H7 (cell line): ENCODE results near the gene KLF4. TPM values are rescaled to one million over a fixed set of nuclear protein-coding genes. Genes with fewer than 3 reads are reported as not detected.
"Not testable (repeated sequence)": the region's sequence is repeated elsewhere in the genome, so short reads cannot be mapped to it uniquely, and the experiment has no call there.

ENCODE experiments used
- DNase-seq: peaks from one replicate; pipeline ENCODE4 v3.0.0; 2012
- H3K27me3 ChIP-seq: 2 replicates; pipeline ENCODE4 v1.6.0; 2011; ENCODE audit warnings: mild to moderate bottlenecking, low read length; ENCODE audit not compliant: control insufficient read depth, insufficient read depth
- H3K36me3 ChIP-seq: replicated peaks from 2 replicates; pipeline ENCODE4 v1.5.1; 2011; ENCODE audit warnings: low read length; ENCODE audit not compliant: control insufficient read depth, insufficient read depth
- H3K4me3 ChIP-seq: 2 replicates; pipeline ENCODE4 v1.5.1; 2011; ENCODE audit warnings: low read depth, mild to moderate bottlenecking, control low read depth, low read length, moderate library complexity; ENCODE audit not compliant: insufficient read depth
- total RNA-seq: library from RNA; depleted of rRNA; stranded (reverse); fragments of >200 nt; shearing (Covaris generic); gene quantifications from 2 replicates; pipeline ENCODE4 v1.2.3, GENCODE V29; 2014; rRNA removed

KLF4 gene
- total RNA-seq, result 1.8 and 2.5 TPM in 2 replicates

- H3K27me3 ChIP-seq, result peaks cover 52% of the 10 kb centered on the region
- no peaks in the 10 kb centered on the region for H3K36me3 ChIP-seq
- peak; percentile 97 for DNase-seq
- H3K4me3 ChIP-seq, result peak within 1 kb of the TSS; percentile 68
Measured at GRCh38 chr9:107489687-107490605, at the start of gene KLF4. Gene KLF4, minus strand, starts transcription at chr9:107489769. Its CDS starts 597 bp downstream, at chr9:107489172.

GRCh38 chr9:107536462-107536861, 46.9 kb upstream of the KLF4 start:
- Histone ChIP-seq H3K4me3 (no peak overlapping the region), H3K27me3 (no peaks in the 10 kb centered on the region), H3K36me3 (no peaks in the 10 kb centered on the region)
- DNase-seq, result no peak

GRCh38 chr9:107534510-107535078, 45.0 kb upstream of the KLF4 start:
- H3K36me3 ChIP-seq, result no peaks in the 10 kb centered on the region
- no peak for DNase-seq
- H3K27me3 ChIP-seq, result no peaks in the 10 kb centered on the region
- no peak overlapping the region for H3K4me3 ChIP-seq

GRCh38 chr9:107530679-107531078, 41.1 kb upstream of the KLF4 start:
- no peaks in the 10 kb centered on the region for H3K36me3 ChIP-seq
- H3K4me3 ChIP-seq, result no peak overlapping the region
- no peaks in the 10 kb centered on the region for H3K27me3 ChIP-seq
- DNase-seq, result no peak

- no peaks in the 10 kb centered on the region for H3K27me3 ChIP-seq
- DNase-seq, result no peak
- H3K36me3 ChIP-seq, result no peaks in the 10 kb centered on the region
- no peak overlapping the region for H3K4me3 ChIP-seq
Measured at GRCh38 chr9:107528686-107529085, 39.1 kb upstream of the KLF4 start.

GRCh38 chr9:107523539-107523938, 34.0 kb upstream of the KLF4 start:
- H3K27me3 ChIP-seq, result no peaks in the 10 kb centered on the region
- DNase-seq, result no peak
- no peaks in the 10 kb centered on the region for H3K36me3 ChIP-seq
- no peak overlapping the region for H3K4me3 ChIP-seq

GRCh38 chr9:107520186-107520585, 30.6 kb upstream of the KLF4 start:
- no peaks in the 10 kb centered on the region for H3K27me3 ChIP-seq
- DNase-seq, result no peak
- H3K4me3 ChIP-seq, result no peak overlapping the region
- H3K36me3 ChIP-seq, result no peaks in the 10 kb centered on the region

GRCh38 chr9:107518037-107518807, 28.7 kb upstream of the KLF4 start:
- H3K4me3 ChIP-seq, result no peak overlapping the region
- no peak for DNase-seq
- no peaks in the 10 kb centered on the region for H3K27me3 ChIP-seq
- H3K36me3 ChIP-seq, result no peaks in the 10 kb centered on the region

GRCh38 chr9:107513464-107514100, 24.0 kb upstream of the KLF4 start:
- DNase-seq, result no peak

GRCh38 chr9:107504585-107505455, 15.3 kb upstream of the KLF4 start:
- Histone ChIP-seq H3K4me3 (no peak overlapping the region), H3K36me3 (no peaks in the 10 kb centered on the region), H3K27me3 (no peaks in the 10 kb centered on the region)
- no peak for DNase-seq

More at GRCh38 chr9:107513464-107514100, 24.0 kb upstream of the KLF4 start:
- Histone ChIP-seq H3K4me3 (no peak overlapping the region), H3K27me3 (no peaks in the 10 kb centered on the region), H3K36me3 (no peaks in the 10 kb centered on the region)

GRCh38 chr9:107502464-107502863, 12.9 kb upstream of the KLF4 start:
- H3K36me3 ChIP-seq, result no peaks in the 10 kb centered on the region
- no peak for DNase-seq
- no peaks in the 10 kb centered on the region for H3K27me3 ChIP-seq
- H3K4me3 ChIP-seq, result no peak overlapping the region

GRCh38 chr9:107500421-107501200, 11.0 kb upstream of the KLF4 start:
- not testable (repeated sequence) for H3K4me3 ChIP-seq, H3K36me3 ChIP-seq, DNase-seq

GRCh38 chr9:107496976-107497375, 7.4 kb upstream of the KLF4 start:
- Histone ChIP-seq H3K27me3 (peaks cover 4% of the 10 kb centered on the region), H3K4me3 (no peak overlapping the region), H3K36me3 (no peaks in the 10 kb centered on the region)
- no peak for DNase-seq

More at GRCh38 chr9:107500421-107501200, 11.0 kb upstream of the KLF4 start:
- H3K27me3 ChIP-seq, result not testable (repeated sequence)
